Fibroblast of lung (primary cell): ENCODE results near the gene P2RY6.

Source experiments
- CTCF ChIP-seq, 2 donors: IDR thresholded peaks in 1 of 2; conservative IDR thresholded peaks in 1 of 2; 1 replicate in 1 of 2; 2 replicates in 1 of 2; pipeline ENCODE4 v1.5.1; 2011 to 2012; ENCODE audit warnings: low read length in 2 of 2, control low read depth in 1 of 2, inconsistent platforms in 1 of 2, low read depth in 1 of 2, mild to moderate bottlenecking in 1 of 2
- EZH2 ChIP-seq: IDR thresholded peaks from 2 replicates; pipeline ENCODE4 v1.5.1; 2012; ENCODE audit warnings: low read length, control low read depth, mild to moderate bottlenecking; ENCODE audit errors: missing control alignments

- TF ChIP-seq CTCF (conservative IDR thresholded peaks at IDR 0.05 in 1 of 2, IDR thresholded peaks at IDR 0.05 in 1 of 2; ENCODE audit: low read depth in 1 of 2, low read length in 2 of 2) (no peak), EZH2 (no peak)
Measured at GRCh38 chr11:73244589-73245240, 27.4 kb upstream of the P2RY6 start.
